Placental pericyte (primary cell): ENCODE results near the gene MFNG. TPM values are rescaled to one million over a fixed set of nuclear protein-coding genes. Genes with fewer than 3 reads are reported as not detected.

Experiments
- total RNA-seq: library from RNA; depleted of rRNA; stranded (reverse); fragments of >200 nt; gene quantifications from 2 replicates; pipeline ENCODE4 v1.2.3, GENCODE V29; 2012

Gene MFNG, protein sequence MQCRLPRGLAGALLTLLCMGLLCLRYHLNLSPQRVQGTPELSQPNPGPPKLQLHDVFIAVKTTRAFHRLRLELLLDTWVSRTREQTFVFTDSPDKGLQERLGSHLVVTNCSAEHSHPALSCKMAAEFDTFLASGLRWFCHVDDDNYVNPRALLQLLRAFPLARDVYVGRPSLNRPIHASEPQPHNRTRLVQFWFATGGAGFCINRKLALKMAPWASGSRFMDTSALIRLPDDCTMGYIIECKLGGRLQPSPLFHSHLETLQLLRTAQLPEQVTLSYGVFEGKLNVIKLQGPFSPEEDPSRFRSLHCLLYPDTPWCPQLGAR
- 0.43 TPM in 1 of 2 replicates, not detected in the other for total RNA-seq

GRCh38 chr22:37486224-37486845 lies at the start of gene MFNG:
Gene MFNG, minus strand, starts transcription at chr22:37486384. Its CDS starts 207 bp downstream, at chr22:37486177.

DNA sequence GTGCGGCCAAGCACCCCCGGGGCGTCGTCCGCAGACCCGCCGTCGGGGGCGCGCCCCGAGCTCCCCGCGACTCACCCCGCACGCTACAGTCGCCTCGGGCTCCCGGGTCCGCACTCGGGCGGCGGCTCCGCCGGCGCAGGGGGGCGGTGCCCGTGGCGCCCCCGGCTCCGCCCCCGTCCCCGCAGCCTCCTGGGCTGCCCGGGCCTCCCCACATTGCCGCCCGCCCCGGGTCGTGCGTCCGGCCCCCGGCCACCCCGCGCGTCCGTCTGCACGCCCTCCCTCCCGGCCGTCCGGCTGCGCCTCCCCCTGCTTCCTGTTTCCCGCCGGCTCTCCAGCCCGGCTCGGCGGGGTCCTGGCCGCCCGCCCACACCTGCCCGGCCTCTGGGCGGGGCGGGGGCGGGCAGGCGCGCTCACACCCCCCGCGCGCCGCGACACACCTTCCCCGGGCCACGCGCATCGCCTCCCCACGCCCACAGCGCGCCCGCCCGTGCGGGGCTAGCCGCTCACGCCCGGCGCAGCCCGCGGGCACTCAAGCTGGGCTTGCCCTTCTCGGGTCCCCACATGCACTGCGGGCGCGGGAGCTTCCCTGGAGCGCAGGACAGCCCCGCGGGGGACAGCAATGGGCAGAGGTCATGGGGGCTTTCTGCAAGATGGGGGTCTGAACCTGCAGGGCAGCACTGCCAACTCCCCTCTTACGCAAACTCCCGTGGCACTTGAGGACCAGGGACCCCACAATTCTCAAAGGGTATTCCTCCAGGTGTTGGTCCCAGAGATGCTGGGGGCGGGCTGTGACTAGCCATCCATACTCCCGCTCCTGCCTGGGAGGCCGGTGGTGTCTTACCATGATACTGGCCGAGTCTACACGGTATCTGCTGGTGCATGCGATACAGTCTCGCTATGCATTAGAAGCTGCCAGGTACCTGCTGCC lies 33.3 kb upstream of the MFNG start, which contains the start of gene CARD10:
CARD10 (minus strand) TSS at position 148 of the 928 bp plus-strand sequence. CDS start 215 bp downstream, outside the sequence.

DNA sequence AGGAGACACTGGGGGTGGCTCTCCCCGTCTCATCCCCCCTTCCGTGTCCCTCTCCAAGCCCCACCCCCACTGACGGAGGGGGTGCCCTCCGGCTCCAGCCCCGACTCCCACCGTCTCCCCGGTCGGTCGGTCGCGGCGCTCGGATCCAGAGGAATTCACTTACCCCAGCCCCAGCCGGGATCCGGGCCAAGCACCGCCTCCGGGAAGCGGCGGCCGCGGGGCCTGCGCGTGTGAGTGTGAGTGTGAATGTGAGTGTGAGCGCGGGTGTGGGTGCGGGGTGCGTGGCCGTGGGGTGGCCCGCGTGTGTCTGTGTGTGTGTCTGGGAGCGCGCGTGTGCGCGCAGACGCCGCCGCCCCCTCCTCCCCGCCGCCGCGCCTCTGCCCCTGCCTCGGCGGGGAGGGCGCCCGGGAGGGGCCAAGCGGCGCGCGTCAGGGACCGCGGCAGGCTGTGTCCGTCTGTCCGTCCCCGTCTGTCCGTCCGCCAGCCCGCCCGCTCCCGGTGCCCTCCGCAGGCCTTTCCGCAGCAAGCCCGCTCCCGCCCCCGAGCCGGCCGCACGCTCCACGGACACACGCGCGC lies 59.0 kb downstream of the MFNG start, which contains the start of gene ELFN2:
ELFN2 (minus strand) TSS at position 345 of the 576 bp plus-strand sequence. CDS start 51,945 bp downstream, outside the sequence.

Other genes with a start within 250 kb of the MFNG start
- 16.6 and 24.2 TPM in 2 replicates for gene RAC2, start 242.1 kb downstream of the MFNG start, total RNA-seq
- gene CYTH4, start 203.9 kb downstream of the MFNG start, total RNA-seq, result 0.86 TPM in 1 of 2 replicates, not detected in the other
- gene ELFN2, start 58.9 kb downstream of the MFNG start, total RNA-seq, result 0.66 and 1.4 TPM in 2 replicates
- gene CARD10, start 33.0 kb upstream of the MFNG start, total RNA-seq, result 2.8 and 3.9 TPM in 2 replicates
- gene CDC42EP1, start 74.1 kb upstream of the MFNG start, total RNA-seq, result 36.8 and 37.6 TPM in 2 replicates
- gene LGALS2, start 93.7 kb upstream of the MFNG start, total RNA-seq, result not detected in 2 replicates
- gene GGA1, start 122.5 kb upstream of the MFNG start, total RNA-seq, result 40.7 and 50.3 TPM in 2 replicates
- gene SH3BP1, start 153.3 kb upstream of the MFNG start, total RNA-seq, result 11.7 and 13.8 TPM in 2 replicates
- 3.9 and 29.9 TPM in 2 replicates for gene PDXP, start 172.3 kb upstream of the MFNG start, total RNA-seq
- gene LGALS1, start 189.3 kb upstream of the MFNG start, total RNA-seq, result 4,884 and 6,707 TPM in 2 replicates
- 19.8 and 31.7 TPM in 2 replicates for gene NOL12, start 200.0 kb upstream of the MFNG start, total RNA-seq
- 265 and 271 TPM in 2 replicates for gene TRIOBP, start 210.7 kb upstream of the MFNG start, total RNA-seq